GM19372 (cell line): ENCODE data around the gene NLGN1.

Source experiments
- ATAC-seq: cut with Tn5 transposase; IDR thresholded peaks from one replicate; pipeline ENCODE4 v1.9.1; 2021; ENCODE audit warnings: mild to moderate bottlenecking, low read depth, moderate library complexity; ENCODE audit not compliant: unreplicated experiment

The NLGN1 gene

DNA sequence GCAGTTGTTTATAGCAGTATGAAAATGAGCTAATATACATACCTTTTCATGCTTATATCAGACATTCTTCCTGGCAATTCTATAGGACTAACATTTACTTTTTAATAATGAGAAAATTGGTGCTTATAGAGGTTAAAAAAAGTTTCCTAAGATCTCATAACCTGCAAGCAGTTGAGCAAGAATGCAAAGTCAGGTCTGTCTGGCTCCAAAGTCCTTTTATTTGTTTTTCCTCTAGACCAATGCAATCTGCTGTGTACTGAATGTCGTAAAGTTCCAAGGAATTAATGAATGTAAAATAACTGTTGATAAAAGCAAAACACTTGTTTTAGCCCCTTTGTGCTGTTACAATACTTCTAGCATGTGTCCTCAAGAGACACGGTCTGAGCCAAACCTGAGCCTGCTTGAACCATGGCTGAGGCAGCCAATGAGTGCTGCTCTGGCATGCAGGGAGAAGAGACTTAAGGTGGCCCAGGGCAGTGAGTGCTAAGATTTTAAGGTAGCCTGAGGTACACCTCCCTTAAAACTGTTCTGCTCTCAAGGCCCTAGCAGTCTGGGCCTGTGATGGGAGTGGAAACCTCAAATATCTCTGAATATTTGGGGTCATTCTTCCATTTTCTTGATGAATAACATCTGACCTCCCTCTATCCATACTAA, 906.5 kb downstream of the NLGN1 start:
- ATAC-seq, result no peak

- ATAC-seq, result no peak
These were observed 911.2 kb downstream of the NLGN1 start for GRCh38 chr3:174308736-174309135.

- ATAC-seq, result no peak
These were observed 913.0 kb downstream of the NLGN1 start for GRCh38 chr3:174310475-174310983.

- ATAC-seq, result no peak
These were observed 917.7 kb downstream of the NLGN1 start for GRCh38 chr3:174315225-174315624.

DNA sequence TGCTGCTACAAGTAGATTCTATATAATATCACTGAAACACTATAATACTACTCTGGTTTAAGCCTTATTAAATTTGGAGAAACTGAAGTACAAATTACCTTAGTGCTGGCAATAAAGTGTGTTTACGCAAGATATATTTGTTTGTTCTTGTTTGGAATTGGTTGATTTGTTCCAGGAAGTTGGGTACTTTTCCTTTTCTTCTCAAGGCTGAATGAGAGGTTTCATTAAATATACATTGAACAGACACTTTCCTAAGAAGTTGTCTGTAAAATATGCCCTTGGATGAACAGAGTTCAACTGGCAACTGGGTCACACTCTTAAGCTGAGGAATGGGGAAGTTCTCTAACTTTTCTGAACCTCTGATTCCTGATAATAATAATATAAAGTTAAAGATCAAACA, 919.5 kb downstream of the NLGN1 start:
- no peak for ATAC-seq

GRCh38 chr3:174318181-174318580, 920.6 kb downstream of the NLGN1 start:
- ATAC-seq, result no peak

DNA sequence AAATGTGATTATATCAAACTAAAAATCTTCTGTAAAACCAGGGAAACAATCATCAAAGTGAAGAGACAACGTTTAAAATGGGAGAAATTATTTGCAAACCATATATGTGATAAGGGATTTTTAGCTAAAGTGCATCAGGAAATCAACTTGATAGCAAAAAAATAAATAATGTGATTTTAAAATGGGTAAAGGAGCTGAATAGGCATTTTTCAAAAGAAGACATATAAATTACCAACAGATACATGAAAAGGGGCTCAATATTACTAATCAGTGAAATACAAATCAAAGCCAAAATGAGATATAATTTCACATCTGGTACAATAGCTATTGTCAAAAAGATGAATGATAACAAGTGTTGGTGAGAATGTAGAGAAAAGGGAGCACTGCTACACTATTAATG, 924.0 kb downstream of the NLGN1 start:
- no peak for ATAC-seq

GRCh38 chr3:174322789-174323188, 925.2 kb downstream of the NLGN1 start:
- ATAC-seq, result no peak

GRCh38 chr3:174325171-174325570, 927.6 kb downstream of the NLGN1 start:
- ATAC-seq, result no peak

DNA sequence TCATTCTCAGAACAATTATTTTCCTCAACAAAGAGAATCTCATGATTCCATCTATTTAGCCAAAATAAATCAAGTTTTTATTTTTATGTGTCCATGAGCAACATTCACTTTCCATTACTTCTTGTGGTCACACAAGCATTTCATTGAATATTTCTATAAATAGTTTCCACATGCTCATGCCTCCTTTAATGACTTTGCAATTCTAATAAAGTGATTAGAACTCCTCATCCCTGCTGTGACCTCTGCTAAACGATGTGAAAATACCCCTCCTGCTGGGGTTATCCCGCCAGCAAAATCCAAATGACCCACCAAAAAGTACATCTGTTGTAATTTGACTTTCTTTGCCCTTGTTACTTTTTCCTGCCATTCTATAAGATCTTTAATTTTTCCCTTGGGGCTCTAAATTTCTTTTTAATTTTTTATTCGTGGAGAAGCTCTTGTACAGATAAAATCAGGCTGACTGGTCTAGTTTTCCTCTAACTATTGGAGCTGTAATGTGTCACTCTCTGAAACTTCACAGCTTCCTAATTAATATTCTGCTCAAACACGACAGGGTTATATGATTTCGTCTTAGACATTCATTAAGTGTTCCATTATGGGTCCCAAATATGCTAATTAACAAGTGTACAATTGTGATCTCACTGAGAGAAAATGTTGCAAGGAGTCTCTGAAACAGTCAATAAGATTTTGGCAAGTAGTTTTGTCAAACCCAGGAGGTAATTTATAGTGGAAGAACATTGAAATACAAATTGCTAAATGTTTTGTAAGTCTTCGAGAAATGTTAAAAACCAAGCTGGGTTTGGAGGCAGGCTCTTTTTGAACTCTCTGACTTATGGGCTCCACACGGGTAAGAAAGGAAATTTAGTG, 928.5 kb downstream of the NLGN1 start:
- ATAC-seq, result no peak

- no peak for ATAC-seq
These were observed 931.8 kb downstream of the NLGN1 start for GRCh38 chr3:174329321-174329720.

GRCh38 chr3:174330303-174330702, 932.8 kb downstream of the NLGN1 start:
- no peak for ATAC-seq

DNA sequence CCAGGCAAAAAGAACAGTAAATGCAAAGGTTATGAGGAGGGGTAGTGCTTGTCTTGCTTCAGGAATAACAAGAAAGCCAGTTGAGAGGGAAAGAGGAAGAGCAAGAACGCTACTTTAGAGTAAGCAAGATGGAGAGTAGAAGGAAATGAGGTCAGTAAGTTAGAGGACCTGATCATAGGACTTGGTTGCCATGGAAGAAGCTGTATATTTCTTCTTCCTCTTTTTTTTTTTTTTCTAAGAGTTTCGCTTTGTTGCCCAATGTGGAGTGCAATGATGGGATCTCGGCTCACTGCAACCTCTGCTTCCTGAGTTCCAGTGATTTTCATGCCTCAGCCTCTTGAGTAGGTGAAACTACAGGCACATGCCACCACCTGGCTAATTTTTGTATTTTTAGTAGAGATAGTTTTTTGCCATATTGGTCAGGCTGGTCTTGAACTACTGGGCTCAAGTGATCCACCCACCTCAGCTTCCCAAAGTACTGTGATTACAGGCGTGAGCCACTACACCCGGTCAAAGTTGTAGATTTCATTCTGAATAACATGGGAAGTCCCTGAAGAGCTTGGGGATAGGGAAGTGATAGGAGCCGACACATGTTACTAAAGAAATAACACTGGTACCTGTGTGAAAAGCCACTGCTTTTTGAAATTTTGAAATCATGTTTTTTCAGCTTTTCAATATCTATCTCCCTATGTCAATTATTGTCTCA, 933.7 kb downstream of the NLGN1 start:
- ATAC-seq, result no peak

DNA sequence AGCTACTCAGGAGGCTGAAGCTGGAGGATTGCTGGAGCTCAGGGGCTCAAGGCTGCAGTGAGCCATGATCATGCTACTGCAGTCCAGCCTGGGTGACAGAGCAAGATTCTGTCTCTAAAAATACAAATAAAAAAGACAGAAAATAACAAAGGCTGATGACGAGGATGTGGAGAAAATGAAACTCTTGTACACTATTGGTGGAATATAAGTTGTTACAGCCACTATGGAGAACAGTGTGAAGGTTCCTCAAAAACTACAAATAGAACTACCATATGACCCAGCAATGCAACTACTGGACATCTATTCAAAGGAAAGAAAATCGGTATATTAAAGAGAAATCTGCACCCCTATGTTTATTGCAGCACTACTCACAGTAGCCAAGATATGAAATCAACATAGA, 934.8 kb downstream of the NLGN1 start:
- ATAC-seq, result no peak

DNA sequence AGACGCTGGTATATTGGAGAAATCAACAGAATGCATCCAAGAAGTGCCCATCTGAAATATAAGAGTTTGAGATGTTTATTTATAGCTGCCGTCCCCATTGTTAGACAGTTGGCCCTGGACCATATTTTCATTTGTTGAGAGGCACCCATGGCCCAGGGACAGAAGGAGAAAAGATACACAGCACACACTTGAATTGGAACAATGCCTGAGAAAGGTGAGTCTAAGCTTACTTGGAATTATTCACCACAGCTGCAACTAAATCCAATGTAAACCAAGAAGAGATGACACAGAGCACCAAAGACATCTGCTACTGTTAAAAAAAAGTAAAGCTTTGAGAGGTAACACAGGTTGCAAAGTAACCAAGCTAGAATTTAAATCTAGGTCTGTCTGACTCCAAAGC, 936.1 kb downstream of the NLGN1 start:
- no peak for ATAC-seq

- no peak for ATAC-seq
These were observed 936.6 kb downstream of the NLGN1 start for GRCh38 chr3:174334111-174334510.

GRCh38 chr3:174335324-174335723, 937.8 kb downstream of the NLGN1 start:
- no peak for ATAC-seq

GRCh38 chr3:174335910-174336309, 938.4 kb downstream of the NLGN1 start:
- ATAC-seq, result no peak
